ENCODE results near the gene TMEM39A.

DNA sequence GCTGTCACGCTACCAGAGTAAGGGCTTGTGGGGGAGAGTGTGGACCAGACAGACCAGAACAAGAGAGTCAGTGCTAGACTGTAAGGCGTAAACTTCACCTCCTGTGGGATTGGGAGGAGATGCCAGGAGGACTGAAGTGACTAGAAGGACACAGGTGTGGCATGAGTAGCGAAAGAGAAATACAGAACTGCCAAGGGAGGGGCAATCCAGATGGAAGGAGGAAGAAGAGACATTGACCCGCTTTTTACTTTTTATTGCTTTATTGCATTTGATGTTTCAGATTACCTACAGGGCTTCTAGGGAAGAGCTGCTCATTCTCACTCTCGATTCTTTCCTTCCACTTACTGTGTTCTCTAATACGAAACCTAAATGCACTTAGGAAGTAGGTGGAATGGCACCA, 7.5 kb upstream of the TMEM39A start:
- TF ChIP-seq, protein P1, sequence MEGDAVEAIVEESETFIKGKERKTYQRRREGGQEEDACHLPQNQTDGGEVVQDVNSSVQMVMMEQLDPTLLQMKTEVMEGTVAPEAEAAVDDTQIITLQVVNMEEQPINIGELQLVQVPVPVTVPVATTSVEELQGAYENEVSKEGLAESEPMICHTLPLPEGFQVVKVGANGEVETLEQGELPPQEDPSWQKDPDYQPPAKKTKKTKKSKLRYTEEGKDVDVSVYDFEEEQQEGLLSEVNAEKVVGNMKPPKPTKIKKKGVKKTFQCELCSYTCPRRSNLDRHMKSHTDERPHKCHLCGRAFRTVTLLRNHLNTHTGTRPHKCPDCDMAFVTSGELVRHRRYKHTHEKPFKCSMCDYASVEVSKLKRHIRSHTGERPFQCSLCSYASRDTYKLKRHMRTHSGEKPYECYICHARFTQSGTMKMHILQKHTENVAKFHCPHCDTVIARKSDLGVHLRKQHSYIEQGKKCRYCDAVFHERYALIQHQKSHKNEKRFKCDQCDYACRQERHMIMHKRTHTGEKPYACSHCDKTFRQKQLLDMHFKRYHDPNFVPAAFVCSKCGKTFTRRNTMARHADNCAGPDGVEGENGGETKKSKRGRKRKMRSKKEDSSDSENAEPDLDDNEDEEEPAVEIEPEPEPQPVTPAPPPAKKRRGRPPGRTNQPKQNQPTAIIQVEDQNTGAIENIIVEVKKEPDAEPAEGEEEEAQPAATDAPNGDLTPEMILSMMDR (IDR thresholded peaks at IDR 0.05; ENCODE audit: insufficient read depth, low read length) = no peak
- no peak for TF ChIP-seq POLR2AphosphoS5 (IDR thresholded peaks at IDR 0.05; ENCODE audit: low read depth)
